ENCODE results near the gene WDFY3. TPM values are rescaled to one million over a fixed set of nuclear protein-coding genes. Genes with fewer than 3 reads are reported as not detected.

The WDFY3 gene
- total and polyA plus RNA-seq, 2 of the 13 experiments (the other 11 are each of a cell fraction or from before 2014, with no cell fraction given): 16.7 to 24.5 TPM

GRCh38 chr4:84678976-84679744 lies 287.3 kb downstream of the WDFY3 start:
- Histone ChIP-seq H3K4me3 (replicated peaks in 1 of 3; ENCODE audit: insufficient read depth in 1 of 3, low read depth in 2 of 3, low read length in 3 of 3) (no peak overlapping the region), H4K20me1 (ENCODE audit: insufficient read depth, low read length) (no peaks in the 10 kb centered on the region), H3K9me3 (ENCODE audit: low read length) (no peaks in the 10 kb centered on the region), H3K9ac (ENCODE audit: insufficient read depth, low read depth, low read length) (no peak overlapping the region), H3K36me3 (replicated peaks in 1 of 2; ENCODE audit: control insufficient read depth in 1 of 2, insufficient read depth in 2 of 2, low read length in 2 of 2) (peaks cover 10 to 39% of the 10 kb centered on the region in 2 experiments), H3K27ac (ENCODE audit: extremely low read length, insufficient read depth, low read length) (no peak overlapping the region), H3K79me2 (ENCODE audit: insufficient read depth, low read length) (no peaks in the 10 kb centered on the region), H3K4me2 (ENCODE audit: low read depth, low read length) (no peak overlapping the region), H2AFZ (ENCODE audit: low read length) (no peak overlapping the region), H3K27me3 (ENCODE audit: control insufficient read depth in 1 of 2, insufficient read depth in 2 of 2, low read length in 2 of 2) (no peaks in the 10 kb centered on the region), H3K4me1 (ENCODE audit: insufficient read depth, low read length) (peaks cover 24% of the 10 kb centered on the region)
- in situ Hi-C loops (cut with HindIII; ENCODE audit: extremely low pct_ligation_motif_present, low pct_unique_long_range_greater_than_20kb) (no loop called here), intact Hi-C loops (cut with micrococcal nuclease; ENCODE audit: unreplicated experiment) (no loop called here)
- no peak for ATAC-seq
- TF ChIP-seq SP140L (CRISPR knock-in tag; IDR thresholded peaks at IDR 0.05; ENCODE audit: borderline replicate concordance) (no peak), ASH2L (IDR thresholded peaks at IDR 0.05; ENCODE audit: insufficient read length, low read depth, low read length) (no peak), POLR2AphosphoS2 (IDR thresholded peaks at IDR 0.05; ENCODE audit: low read depth, low read length) (no peak), RORA (CRISPR knock-in tag; IDR thresholded peaks at IDR 0.05) (no peak)
- TF ChIP-seq, protein P1, sequence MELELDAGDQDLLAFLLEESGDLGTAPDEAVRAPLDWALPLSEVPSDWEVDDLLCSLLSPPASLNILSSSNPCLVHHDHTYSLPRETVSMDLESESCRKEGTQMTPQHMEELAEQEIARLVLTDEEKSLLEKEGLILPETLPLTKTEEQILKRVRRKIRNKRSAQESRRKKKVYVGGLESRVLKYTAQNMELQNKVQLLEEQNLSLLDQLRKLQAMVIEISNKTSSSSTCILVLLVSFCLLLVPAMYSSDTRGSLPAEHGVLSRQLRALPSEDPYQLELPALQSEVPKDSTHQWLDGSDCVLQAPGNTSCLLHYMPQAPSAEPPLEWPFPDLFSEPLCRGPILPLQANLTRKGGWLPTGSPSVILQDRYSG (CRISPR knock-in tag; IDR thresholded peaks at IDR 0.05): no peak
- TF ChIP-seq, protein P2, sequence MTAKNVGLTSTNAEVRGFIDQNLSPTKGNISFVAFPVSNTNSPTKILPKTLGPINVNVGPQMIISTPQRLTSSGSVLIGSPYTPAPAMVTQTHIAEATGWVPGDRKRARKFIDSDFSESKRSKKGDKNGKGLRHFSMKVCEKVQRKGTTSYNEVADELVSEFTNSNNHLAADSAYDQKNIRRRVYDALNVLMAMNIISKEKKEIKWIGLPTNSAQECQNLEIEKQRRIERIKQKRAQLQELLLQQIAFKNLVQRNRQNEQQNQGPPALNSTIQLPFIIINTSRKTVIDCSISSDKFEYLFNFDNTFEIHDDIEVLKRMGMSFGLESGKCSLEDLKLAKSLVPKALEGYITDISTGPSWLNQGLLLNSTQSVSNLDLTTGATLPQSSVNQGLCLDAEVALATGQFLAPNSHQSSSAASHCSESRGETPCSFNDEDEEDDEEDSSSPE (CRISPR knock-in tag; IDR thresholded peaks at IDR 0.05): no peak
- ChIA-PET CTCF (ENCODE audit: low intra/inter-chr PET ratio, low total read pairs) (no interaction called here), POLR2A (no interaction called here)
- no peak for FAIRE-seq
- WGBS (ENCODE audit: low lambda C conversion rate): 96% methylated on average over 13 of the region's 14 CpGs
- no peak for DNase-seq (ENCODE audit: low spot score)
- no TSS peak for BruUV-seq (replicated peaks)
